ENCODE measurements around the gene RALBP1.

GRCh38 chr18:9453283-9453682 lies 22.0 kb upstream of the RALBP1 start:
- no peak for TF ChIP-seq CTCF (conservative IDR thresholded peaks at IDR 0.05; ENCODE audit: low read length)
- no peak for TF ChIP-seq EZH2phosphoT487 (IDR thresholded peaks at IDR 0.05; ENCODE audit: borderline replicate concordance)

All from Loucy (cell line).